HUES64 (cell line): Measurements from ENCODE around the gene PIGU. TPM values are rescaled to one million over a fixed set of nuclear protein-coding genes. Genes with fewer than 3 reads are reported as not detected.
"Not testable (repeated sequence)": the region's sequence is repeated elsewhere in the genome, so short reads cannot be mapped to it uniquely, and the experiment has no call there.

Experiments used
- H3K27ac ChIP-seq: 2 replicates; pipeline ENCODE4 v1.7.0; 2013; ENCODE audit warnings: low read depth, low read length, inconsistent platforms
- H3K27me3 ChIP-seq: 2 replicates; pipeline ENCODE4 v1.6.1; 2013; ENCODE audit warnings: mild to moderate bottlenecking, low read length; ENCODE audit not compliant: insufficient read depth
- H3K36me3 ChIP-seq: 2 replicates; pipeline ENCODE4 v1.6.1; 2013; ENCODE audit warnings: mild to moderate bottlenecking, low read length; ENCODE audit not compliant: insufficient read depth
- H3K4me1 ChIP-seq: 2 replicates; pipeline ENCODE4 v1.6.1; 2013; ENCODE audit warnings: mild to moderate bottlenecking, low read length, moderate library complexity; ENCODE audit not compliant: insufficient read depth
- H3K4me3 ChIP-seq: 2 replicates; pipeline ENCODE4 v1.5.1; 2013; ENCODE audit warnings: mild to moderate bottlenecking, low read length, moderate library complexity
- H3K9ac ChIP-seq: 2 replicates; pipeline ENCODE4 v1.6.1; 2013; ENCODE audit warnings: mild to moderate bottlenecking, low read depth, low read length
- H3K9me3 ChIP-seq: 2 replicates; pipeline ENCODE4 v1.6.1; 2013; ENCODE audit warnings: low read depth, low read length; ENCODE audit not compliant: insufficient read depth
- WGBS: fragments of 150-250, 120-280 bp; methylation state at CpG from one replicate; pipeline ENCODE4 v1.1.7; 2013; ENCODE audit warnings: missing lambda C conversion rate; 5-methylcytosine and 5-hydroxymethylcytosine counted together
- polyA plus RNA-seq, 2 experiments: library from polyadenylated mRNA; stranded (reverse); fragments of 50-300 nt; gene quantifications; one replicate each; pipeline ENCODE4 v1.2.3, GENCODE V29; 2013

Gene PIGU, protein sequence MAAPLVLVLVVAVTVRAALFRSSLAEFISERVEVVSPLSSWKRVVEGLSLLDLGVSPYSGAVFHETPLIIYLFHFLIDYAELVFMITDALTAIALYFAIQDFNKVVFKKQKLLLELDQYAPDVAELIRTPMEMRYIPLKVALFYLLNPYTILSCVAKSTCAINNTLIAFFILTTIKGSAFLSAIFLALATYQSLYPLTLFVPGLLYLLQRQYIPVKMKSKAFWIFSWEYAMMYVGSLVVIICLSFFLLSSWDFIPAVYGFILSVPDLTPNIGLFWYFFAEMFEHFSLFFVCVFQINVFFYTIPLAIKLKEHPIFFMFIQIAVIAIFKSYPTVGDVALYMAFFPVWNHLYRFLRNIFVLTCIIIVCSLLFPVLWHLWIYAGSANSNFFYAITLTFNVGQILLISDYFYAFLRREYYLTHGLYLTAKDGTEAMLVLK
- 30.6 TPM for polyA plus RNA-seq (2013, experiment 1 of 2)
- polyA plus RNA-seq (2013, experiment 2 of 2) = 36.8 TPM

DNA sequence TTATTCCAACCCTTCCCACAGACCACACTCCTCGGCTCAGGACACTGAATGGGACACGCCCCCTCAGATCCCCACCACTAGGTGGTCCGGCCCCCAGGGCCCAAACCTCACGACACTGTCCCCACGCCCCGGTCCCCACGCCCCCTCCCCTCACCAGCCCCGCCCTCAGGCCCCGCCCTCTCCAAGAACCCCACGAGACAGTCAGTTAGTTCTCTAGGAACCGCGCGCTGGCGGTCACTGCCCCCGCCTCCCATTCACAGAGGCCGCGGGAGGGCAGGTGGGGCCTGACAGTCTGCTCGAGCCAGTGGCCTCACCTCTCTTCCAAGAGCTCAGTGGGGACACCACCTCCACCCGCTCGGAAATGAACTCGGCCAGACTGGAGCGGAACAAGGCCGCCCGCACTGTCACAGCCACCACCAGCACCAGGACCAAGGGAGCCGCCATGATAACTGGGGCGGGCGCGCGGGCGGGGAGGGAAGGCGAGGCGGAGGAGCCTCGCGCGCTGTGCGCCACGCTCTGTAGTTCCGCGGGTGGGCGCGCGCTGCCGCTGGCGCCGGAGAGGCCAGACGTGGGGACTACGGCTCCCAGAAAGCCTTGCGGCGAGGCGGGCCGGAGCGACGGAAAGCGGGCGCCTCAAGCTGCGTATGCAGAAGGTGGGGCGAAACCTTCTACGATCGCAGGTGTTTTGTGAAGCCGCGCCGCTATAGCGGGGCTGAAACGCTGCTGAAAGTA, at the start of gene PIGU:
Gene PIGU (minus strand): TSS at position 451 of the 732 bp plus-strand sequence. CDS start 7 bp downstream, at position 444.
- H3K4me3 ChIP-seq = peak within 1 kb of the TSS; percentile 78
- H3K4me1 ChIP-seq = no peaks in the 10 kb centered on the region
- no peaks in the 10 kb centered on the region for H3K27me3 ChIP-seq
- no peaks in the 10 kb centered on the region for H3K9me3 ChIP-seq
- H3K27ac ChIP-seq = peak within 1 kb of the TSS; percentile 89
- peak within 1 kb of the TSS; percentile 81 for H3K9ac ChIP-seq
- under 1% methylated on average over 64 of the region's 64 CpGs for WGBS
- no peaks in the 10 kb centered on the region for H3K36me3 ChIP-seq

DNA sequence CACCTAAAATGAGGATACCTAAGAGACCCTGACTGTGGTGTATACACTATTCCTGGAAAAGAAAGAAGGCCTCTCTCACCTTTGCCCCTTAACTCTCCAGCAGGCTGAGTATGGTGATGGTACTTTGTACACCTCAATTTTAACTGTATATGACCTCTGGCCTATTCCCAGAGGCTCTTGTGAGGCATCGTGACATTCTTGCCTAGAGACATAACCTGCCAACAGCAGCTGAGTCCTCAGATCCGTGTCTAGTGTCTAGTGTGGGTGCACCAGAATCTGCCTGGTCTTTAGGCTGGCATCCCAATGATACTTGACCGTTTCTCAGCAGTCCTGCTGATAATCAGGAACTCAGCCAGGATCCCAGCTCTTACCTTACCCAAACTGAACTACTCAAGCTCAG, 47.3 kb upstream of the PIGU start:
- WGBS = 93% methylated on average over 3 of the region's 3 CpGs
- no peaks in the 10 kb centered on the region for H3K27me3 ChIP-seq
- no peak overlapping the region for H3K27ac ChIP-seq
- H3K4me3 ChIP-seq = no peak overlapping the region
- peaks cover 26% of the 10 kb centered on the region for H3K36me3 ChIP-seq
- no peak overlapping the region for H3K9ac ChIP-seq
- no peaks in the 10 kb centered on the region for H3K9me3 ChIP-seq
- no peaks in the 10 kb centered on the region for H3K4me1 ChIP-seq

DNA sequence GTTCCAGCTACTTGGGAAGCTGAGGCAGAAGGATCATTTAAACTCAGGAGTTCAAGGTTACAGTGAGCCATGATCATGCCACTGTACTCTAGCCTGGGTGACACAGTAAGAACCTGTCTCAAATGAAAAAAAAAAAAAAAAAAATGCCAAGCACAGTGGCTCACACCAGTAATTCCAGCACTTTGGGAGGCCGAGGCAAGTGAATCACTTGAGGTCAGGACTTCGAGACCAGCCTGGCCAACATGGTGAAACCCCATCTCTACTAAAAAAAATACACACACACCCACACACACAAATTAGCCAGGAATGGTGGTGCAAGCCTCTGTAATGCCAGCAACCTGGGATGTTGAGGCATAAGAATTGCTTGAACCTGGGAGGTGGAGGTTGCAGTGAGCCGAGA, 45.7 kb upstream of the PIGU start:
- WGBS = 96% methylated on average over 3 of the region's 3 CpGs
- H3K4me3 ChIP-seq, H3K9me3 ChIP-seq, H3K4me1 ChIP-seq, H3K27me3 ChIP-seq, H3K9ac ChIP-seq, H3K27ac ChIP-seq: not testable (repeated sequence)
- H3K36me3 ChIP-seq = peaks cover 26% of the 10 kb centered on the region

DNA sequence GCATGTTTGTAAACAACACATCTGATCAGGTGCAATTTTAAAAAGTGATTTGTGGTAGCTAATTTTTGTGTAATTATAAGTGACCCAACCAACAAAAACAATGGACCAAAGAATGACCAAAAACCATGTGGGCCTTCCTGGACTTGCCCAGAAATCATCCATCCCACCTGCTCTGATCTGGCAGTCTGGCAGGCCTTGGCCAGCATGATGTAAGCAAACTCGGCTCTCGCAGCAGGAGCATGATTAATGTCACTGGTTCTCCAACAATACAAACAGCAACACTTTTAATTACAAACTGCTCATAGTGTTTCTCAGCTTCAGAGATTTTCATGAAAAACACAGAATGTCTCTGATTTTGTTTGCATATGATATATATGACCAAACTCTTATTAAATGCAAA, 43.4 kb upstream of the PIGU start:
- 93% methylated on average over 2 of the region's 2 CpGs for WGBS
- Histone ChIP-seq H3K9ac (no peak overlapping the region), H3K4me3 (no peak overlapping the region), H3K4me1 (no peaks in the 10 kb centered on the region), H3K36me3 (peaks cover 13% of the 10 kb centered on the region; the same call in 1 of the 2 replicates), H3K27ac (no peak overlapping the region), H3K9me3 (no peaks in the 10 kb centered on the region), H3K27me3 (no peaks in the 10 kb centered on the region)

DNA sequence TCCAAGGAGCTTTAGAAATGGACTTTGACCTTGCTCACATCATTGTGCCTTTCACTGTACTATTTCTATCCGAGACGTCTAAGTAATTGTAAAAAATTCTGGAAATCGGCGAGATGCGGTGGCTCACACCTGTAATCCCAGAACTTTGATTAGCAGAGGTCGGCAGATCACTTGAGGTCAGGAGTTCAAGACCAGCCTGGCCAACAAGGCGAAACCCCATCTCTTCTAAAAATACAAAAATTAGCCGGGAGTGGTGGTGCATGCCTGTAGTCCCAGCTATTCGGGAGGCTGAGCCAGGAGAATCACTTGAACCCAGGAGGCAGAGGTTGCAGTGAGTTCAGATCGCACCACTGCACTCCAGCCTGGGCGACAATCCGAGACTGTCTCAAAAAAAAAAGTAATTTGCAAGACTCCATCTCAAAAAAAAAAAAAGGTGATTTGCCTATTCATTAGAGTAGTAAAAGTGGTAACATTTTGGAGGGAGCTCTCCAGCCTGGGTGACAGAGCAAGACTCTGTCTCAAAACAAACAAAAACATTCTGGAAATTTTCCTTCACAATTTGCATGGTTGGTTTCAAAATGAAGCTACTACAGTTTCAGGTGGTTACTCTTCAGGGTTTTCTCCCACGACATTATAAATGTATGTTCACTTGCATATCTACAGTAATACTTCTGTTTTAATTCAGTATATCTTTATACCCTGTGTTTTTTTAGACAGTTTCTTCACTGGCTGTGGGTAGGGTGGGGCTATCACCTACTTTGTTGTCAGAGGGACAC, 42.5 kb upstream of the PIGU start:
- H3K4me1 ChIP-seq, H3K9ac ChIP-seq, H3K36me3 ChIP-seq, H3K27me3 ChIP-seq, H3K27ac ChIP-seq, H3K4me3 ChIP-seq, H3K9me3 ChIP-seq: not testable (repeated sequence)
- WGBS = 96% methylated on average over 10 of the region's 13 CpGs

DNA sequence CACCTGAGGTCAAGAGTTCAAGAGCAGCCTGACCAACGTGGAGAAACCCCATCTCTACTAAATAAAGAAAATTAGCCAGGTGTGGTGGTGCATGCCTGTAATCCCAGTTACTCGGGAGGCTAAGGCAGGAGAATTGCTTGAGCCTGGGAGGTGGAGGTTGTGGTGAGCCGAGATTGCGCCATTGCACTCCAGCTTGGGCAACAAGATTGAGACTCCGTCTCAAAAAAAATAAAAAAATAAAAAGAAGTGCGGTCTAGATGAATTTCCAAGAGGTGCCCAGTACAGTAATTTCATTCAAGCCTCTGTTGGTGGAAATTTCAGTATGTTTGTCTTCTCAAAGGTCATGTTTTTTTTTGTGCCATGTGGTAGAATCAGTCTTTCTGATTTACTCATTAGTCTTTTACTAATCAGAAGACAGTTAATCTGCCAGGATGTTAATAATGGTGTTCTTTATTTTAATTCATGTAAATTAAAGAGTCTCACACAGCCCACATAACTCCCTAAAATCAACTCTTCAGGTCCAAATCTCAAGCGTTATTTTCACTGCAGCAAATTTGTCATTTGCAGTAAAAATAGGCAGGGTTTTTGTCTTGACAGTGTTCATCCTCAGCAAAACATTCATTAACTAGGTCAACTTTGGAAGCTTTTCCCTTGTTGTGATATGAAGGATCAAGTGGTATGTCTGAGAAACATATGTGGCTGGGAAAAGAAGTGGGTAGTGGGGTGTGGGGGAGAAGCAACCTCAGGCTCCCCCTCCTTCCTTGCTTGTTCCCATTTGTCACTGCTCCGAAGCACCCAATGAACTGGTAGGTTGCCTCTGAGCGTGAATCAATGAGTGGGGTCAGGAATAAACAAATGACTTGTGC, 40.6 kb upstream of the PIGU start:
- Histone ChIP-seq H3K36me3 (peaks cover 3% of the 10 kb centered on the region; the same call in 1 of the 2 replicates), H3K4me3 (no peak overlapping the region), H3K4me1 (no peaks in the 10 kb centered on the region), H3K9ac (no peak overlapping the region), H3K27me3 (no peaks in the 10 kb centered on the region), H3K9me3 (no peaks in the 10 kb centered on the region), H3K27ac (no peak overlapping the region)
- 93% methylated on average over 6 of the region's 9 CpGs for WGBS

DNA sequence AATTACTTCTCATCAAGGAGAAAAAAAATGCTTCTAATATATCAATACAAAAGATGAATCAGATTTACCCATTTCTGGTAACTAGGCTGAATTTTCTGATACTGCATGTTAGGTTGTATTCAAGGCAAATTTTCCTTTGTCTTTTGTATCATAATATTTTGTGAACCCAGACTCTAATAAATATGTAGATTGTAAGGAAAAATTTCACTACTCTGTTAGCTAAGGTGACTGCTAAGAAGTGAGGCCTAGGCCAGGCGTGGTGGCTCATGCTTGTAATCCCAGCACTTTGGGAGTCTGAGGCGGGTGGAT, 40.0 kb upstream of the PIGU start:
- Histone ChIP-seq H3K4me3 (no peak overlapping the region), H3K27ac (no peak overlapping the region), H3K36me3 (peaks cover 3% of the 10 kb centered on the region; the same call in 1 of the 2 replicates), H3K4me1 (no peaks in the 10 kb centered on the region), H3K9ac (no peak overlapping the region), H3K9me3 (no peaks in the 10 kb centered on the region), H3K27me3 (peaks cover 1% of the 10 kb centered on the region)
- 96% methylated on average over 2 of the region's 2 CpGs for WGBS

DNA sequence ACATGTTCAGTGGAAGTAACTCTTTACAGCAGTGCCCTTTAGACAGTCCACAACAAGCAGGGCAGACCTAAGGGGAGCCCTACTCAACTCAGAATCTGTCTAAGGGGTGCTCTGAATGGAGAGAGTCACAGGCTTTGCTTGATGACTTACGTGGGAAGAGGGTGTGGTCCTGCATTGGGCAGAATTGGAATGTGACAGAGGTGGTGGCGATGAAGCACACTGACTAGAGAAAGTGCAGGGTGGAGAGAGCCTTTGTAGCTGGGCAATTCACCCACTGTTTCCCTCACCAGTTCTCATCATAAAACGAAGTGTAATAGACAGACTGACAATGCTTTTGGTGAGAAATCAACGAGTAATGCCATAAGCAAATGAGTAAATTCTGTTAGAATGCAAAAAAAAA, 38.5 kb upstream of the PIGU start:
- H3K36me3 ChIP-seq = peaks cover 3% of the 10 kb centered on the region; the same call in 1 of the 2 replicates
- WGBS = 93% methylated on average over 4 of the region's 4 CpGs
- H3K9ac ChIP-seq = no peak overlapping the region
- H3K4me3 ChIP-seq = no peak overlapping the region
- H3K27me3 ChIP-seq = peaks cover 16% of the 10 kb centered on the region
- H3K4me1 ChIP-seq = no peaks in the 10 kb centered on the region
- no peaks in the 10 kb centered on the region for H3K9me3 ChIP-seq
- H3K27ac ChIP-seq = no peak overlapping the region

DNA sequence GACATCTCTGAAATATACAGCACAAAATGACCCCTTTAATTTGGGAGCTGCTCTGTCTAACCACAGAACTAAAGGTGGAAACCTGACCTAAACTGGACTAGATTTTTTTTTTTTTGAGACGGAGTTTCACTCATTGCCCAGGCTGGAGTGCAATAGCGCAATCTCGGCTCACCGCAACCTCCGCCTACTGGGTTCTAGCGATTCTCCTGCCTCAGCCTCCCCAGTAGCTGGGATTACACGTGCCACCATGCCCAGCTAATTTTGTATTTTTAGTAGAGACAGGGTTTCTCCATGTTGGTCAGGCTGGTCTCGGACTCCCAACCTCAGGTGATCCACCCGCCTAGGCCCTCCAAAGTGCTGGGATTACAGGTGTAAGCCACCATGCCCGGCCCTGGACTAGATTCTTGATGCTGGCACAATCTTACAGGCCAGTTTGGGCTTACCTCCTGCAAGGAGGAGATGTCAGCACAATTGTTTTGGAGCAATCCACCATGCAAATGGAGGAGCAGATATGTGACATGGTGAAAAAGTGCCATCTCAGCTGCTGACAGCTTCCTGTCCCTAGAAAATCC, 37.1 kb upstream of the PIGU start:
- H3K27ac ChIP-seq, H3K9me3 ChIP-seq, H3K4me3 ChIP-seq, H3K9ac ChIP-seq, H3K4me1 ChIP-seq, H3K36me3 ChIP-seq: not testable (repeated sequence)
- H3K27me3 ChIP-seq = peaks cover 20% of the 10 kb centered on the region
- WGBS = 95% methylated on average over 10 of the region's 10 CpGs

DNA sequence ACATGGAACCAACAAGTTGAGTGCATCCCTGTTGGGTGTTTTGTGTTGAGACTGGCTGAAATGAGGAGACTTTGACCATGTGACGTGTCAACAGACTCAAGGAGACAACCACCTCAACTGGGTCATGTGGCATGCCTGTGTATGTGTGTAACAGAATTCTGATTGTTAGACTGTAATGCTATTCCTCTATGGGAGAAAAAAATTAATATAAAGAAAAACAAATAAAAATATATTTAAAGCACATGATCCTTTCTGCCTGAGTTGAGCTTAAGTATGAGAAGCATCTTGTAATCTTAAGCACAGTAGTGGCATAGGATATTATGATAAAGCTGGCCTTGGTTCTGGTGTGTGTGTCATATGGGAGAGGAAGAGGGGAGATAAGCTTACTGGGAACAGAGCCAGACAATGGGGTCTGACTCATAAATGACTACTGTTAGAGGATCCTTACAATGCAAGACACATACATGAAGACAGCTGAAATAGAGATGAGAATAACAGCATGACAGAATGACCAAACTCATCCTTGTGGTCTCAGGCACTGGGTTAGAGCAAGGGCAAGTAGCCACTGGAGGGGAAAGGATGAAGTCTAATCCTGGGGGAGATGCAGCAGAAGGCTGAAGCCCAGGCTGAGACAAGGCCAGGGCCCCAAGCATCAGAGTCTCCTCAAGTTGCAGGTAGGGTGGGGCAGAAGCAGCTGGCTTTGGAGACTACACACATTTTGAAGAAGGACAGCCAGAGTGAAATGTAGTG, 36.5 kb upstream of the PIGU start:
- Histone ChIP-seq H3K4me3 (no peak overlapping the region), H3K27me3 (peaks cover 24% of the 10 kb centered on the region), H3K4me1 (no peaks in the 10 kb centered on the region), H3K9ac (no peak overlapping the region), H3K36me3 (no peaks in the 10 kb centered on the region), H3K27ac (no peak overlapping the region), H3K9me3 (no peaks in the 10 kb centered on the region)
- WGBS = 88% methylated on average over 1 of the region's 1 CpG
